Measurements from ENCODE around the gene LSM5. TPM values are rescaled to one million over a fixed set of nuclear protein-coding genes. Genes with fewer than 3 reads are reported as not detected.
"Not testable (repeated sequence)": the region's sequence is repeated elsewhere in the genome, so short reads cannot be mapped to it uniquely, and the experiment has no call there.

Gene LSM5
- total and polyA plus RNA-seq, 12 donors, result 36.1 to 58.3 (median 40.9) TPM

DNA sequence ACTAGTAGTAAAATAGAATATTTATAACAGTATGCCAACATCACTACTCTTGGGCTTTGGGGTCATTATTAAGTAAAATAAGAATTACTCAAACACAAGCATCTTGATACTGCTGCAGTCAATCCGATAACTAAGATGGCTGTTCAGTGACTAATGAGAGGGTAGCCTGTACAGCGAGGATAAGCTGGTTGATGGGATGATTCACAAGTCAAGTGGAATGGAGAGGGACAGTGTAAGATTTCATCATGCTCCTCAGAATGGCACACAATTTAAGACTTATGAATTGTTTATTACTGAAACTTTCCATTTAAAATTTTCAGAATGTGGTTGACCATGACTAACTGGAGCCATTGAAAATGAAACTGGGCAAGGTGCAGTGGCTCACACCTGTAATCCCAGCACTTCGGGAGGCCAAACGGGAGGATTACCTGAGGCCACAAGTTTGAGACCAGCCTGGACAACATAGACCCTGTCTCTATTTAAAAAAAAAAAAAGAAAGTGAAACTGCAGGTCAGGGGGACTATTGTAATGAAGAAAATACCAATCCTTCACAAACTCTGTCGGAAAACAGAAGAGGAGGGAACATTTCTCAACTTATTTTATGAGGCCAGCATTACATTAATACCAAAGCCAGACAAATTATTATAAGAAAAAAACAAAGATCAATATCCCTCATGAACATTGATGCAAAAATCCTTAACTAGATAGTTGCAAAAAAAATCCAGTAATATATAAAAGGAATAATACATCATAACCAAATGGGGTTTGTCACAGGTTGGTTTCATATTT, 16.3 kb upstream of the LSM5 start:
- intact Hi-C loops (cut with DNase I), result no loop called here
- ATAC-seq, result peak in 1 of 8 donors; percentile 77
- no peaks in the 10 kb centered on the region for H3K36me3 ChIP-seq
- DNase-seq, result no peak
- WGBS, 2 donors, result 85 to 97% methylated on average over 5 of the region's 5 CpGs
- H3K4me3 ChIP-seq, result no peak overlapping the region
- no peaks in the 10 kb centered on the region for H3K9me3 ChIP-seq
- H3K27me3 ChIP-seq, result no peaks in the 10 kb centered on the region
- no peak overlapping the region for H3K27ac ChIP-seq
- peaks cover 0 to 32% (median 16%) of the 10 kb centered on the region in 9 donors for H3K4me1 ChIP-seq
- TF ChIP-seq, protein P1, sequence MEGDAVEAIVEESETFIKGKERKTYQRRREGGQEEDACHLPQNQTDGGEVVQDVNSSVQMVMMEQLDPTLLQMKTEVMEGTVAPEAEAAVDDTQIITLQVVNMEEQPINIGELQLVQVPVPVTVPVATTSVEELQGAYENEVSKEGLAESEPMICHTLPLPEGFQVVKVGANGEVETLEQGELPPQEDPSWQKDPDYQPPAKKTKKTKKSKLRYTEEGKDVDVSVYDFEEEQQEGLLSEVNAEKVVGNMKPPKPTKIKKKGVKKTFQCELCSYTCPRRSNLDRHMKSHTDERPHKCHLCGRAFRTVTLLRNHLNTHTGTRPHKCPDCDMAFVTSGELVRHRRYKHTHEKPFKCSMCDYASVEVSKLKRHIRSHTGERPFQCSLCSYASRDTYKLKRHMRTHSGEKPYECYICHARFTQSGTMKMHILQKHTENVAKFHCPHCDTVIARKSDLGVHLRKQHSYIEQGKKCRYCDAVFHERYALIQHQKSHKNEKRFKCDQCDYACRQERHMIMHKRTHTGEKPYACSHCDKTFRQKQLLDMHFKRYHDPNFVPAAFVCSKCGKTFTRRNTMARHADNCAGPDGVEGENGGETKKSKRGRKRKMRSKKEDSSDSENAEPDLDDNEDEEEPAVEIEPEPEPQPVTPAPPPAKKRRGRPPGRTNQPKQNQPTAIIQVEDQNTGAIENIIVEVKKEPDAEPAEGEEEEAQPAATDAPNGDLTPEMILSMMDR (IDR thresholded peaks at IDR 0.05), result no peak

DNA sequence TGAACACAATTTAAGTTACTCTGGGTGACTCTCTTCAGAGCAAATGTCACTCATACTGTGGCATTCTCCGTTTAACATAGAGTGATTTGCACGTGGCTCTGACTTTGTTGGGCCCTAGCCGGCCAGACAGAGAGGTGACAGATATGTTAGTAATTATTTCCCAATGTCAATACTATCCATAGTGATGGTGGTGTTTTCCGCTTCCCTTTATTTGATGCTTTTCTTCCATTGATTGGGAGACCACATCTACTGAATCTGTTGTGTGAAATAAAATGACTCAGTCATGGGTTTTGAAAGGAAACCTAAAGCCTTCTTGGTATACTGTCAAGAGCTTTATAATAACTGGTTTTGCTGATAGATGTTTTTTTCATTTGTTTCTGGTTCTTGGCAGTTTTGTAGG, 12.5 kb upstream of the LSM5 start:
- WGBS, 2 donors, result 63 to 71% methylated on average over 4 of the region's 4 CpGs
- H3K4me1 ChIP-seq, result peaks cover 0 to 46% (median 28%) of the 10 kb centered on the region in 9 donors
- peaks cover 0 to 6% (median 0%) of the 10 kb centered on the region in 11 donors for H3K9me3 ChIP-seq
- H3K27me3 ChIP-seq, result no peaks in the 10 kb centered on the region
- peak overlapping the region in 1 of 10 donors; percentile 27 for H3K27ac ChIP-seq
- intact Hi-C loops (cut with DNase I), result loop anchor here in 1 of 10 donors (5.0 kb wide), 1 partner anchor 35 kb away; no protein-coding TSS in a partner anchor
- ATAC-seq, result no peak
- no peak overlapping the region for H3K4me3 ChIP-seq
- no peak for DNase-seq
- H3K36me3 ChIP-seq, result peaks cover 0 to 8% (median 0%) of the 10 kb centered on the region in 9 donors
- TF ChIP-seq, protein P1 (IDR thresholded peaks at IDR 0.05), result no peak

DNA sequence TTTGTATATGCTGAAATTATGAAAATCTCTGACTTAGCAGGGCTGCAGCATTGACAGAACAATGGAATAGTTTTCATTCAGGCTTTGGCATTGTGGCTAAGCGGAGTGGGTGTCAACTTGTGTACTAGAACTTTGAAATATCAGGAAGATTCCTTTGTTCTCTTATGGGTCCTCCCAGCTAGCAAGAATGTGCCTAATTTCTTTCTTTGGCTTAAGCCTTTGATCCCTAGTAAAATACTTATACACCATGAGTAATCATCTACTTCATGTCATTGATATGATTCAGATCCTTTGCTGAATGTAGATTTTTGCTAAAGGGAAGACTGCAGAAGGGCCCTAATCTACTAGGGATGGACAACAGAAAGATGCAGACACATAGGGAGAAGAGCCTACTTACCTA, 11.3 kb upstream of the LSM5 start:
- Histone ChIP-seq H3K4me1 (peaks cover 0 to 55% (median 36%) of the 10 kb centered on the region in 9 donors), H3K27me3 (no peaks in the 10 kb centered on the region), H3K36me3 (peaks cover 0 to 8% (median 0%) of the 10 kb centered on the region in 9 donors), H3K4me3 (no peak overlapping the region), H3K27ac (peak overlapping the region in 6 of 10 donors; percentile 10 to 62 (median 39)), H3K9me3 (peaks cover 0 to 6% (median 0%) of the 10 kb centered on the region in 11 donors)
- DNase-seq, result no peak
- ATAC-seq, result peak in 5 of 8 donors; percentile 25 to 67 (median 28)
- 43 to 69% methylated on average over 1 of the region's 1 CpG for WGBS, 2 donors
- TF ChIP-seq, protein P1 (IDR thresholded peaks at IDR 0.05), result no peak
- intact Hi-C loops (cut with DNase I), result loop anchor here in 1 of 10 donors (5.0 kb wide), 1 partner anchor 36 kb away; no protein-coding TSS in a partner anchor

DNA sequence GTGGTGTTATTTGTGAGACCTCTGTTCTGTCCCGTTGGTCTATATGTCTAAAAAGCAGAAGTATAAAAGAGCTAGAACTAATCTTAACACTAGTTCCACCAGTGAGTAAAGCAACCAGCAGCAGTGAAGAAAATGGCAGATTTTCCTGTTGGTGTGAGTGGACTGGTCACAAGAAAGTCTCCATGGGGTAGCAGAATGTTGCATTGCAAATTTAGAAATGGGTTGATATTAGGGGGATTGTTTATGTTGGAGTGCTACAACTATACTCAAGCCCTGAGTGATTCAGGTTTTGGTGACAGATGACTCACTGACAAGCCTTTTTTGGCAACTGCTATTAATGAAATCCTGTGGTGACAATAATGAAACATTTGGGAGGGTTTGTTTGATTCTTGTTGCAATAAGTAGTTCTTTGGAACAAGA, 10.8 kb upstream of the LSM5 start:
- intact Hi-C loops (cut with DNase I), result loop anchor here in 1 of 10 donors (5.0 kb wide), 1 partner anchor 36 kb away; no protein-coding TSS in a partner anchor
- WGBS, 2 donors, result 49 to 60% methylated on average over 1 of the region's 1 CpG
- peaks cover 0 to 6% (median 0%) of the 10 kb centered on the region in 11 donors for H3K9me3 ChIP-seq
- no peak overlapping the region for H3K4me3 ChIP-seq
- no peaks in the 10 kb centered on the region for H3K27me3 ChIP-seq
- TF ChIP-seq, protein P1 (IDR thresholded peaks at IDR 0.05), result no peak
- H3K36me3 ChIP-seq, result peaks cover 0 to 8% (median 0%) of the 10 kb centered on the region in 9 donors
- ATAC-seq (peak in 4 of 8 donors; percentile 30 to 80 (median 44)), DNase-seq (no peak)
- H3K4me1 ChIP-seq, result peaks cover 0 to 55% (median 41%) of the 10 kb centered on the region in 9 donors
- peak overlapping the region in 5 of 10 donors; percentile 14 to 62 (median 51) for H3K27ac ChIP-seq

DNA sequence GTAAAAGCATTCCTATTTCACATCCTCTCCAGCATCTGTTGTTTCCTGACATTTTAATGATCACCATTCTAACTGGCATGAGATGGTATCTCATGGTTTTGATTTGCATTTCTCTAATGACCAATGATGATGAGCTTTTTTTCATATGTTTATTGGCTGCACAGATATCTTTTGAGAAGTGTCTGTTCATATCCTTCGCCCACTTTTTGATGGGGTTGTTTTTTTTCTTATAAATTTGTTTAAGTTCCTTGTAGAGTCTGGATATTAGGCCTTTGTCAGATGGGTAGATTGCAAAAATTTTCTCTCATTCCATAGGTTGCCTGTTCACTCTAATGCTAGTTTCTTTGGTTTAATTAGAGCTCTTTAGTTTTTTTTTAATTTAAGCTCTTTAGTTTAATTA, 10.0 kb upstream of the LSM5 start:
- ATAC-seq, H3K27me3 ChIP-seq, DNase-seq, H3K9me3 ChIP-seq, H3K4me3 ChIP-seq, H3K36me3 ChIP-seq: not testable (repeated sequence)
- Histone ChIP-seq H3K27ac (peak overlapping the region in 2 of 10 donors; percentile 27 to 62), H3K4me1 (peaks cover 0 to 53% (median 41%) of the 10 kb centered on the region in 9 donors)
- WGBS, 2 donors, result 100% methylated on average over 1 of the region's 1 CpG
- intact Hi-C loops (cut with DNase I), result loop anchor here in 1 of 10 donors (5.0 kb wide), 1 partner anchor 37 kb away; no protein-coding TSS in a partner anchor

GRCh38 chr7:32499755-32500154, 9.6 kb upstream of the LSM5 start:
- not testable (repeated sequence) for H3K36me3 ChIP-seq, H3K27ac ChIP-seq, DNase-seq, ATAC-seq, H3K4me3 ChIP-seq, H3K27me3 ChIP-seq, H3K9me3 ChIP-seq
- intact Hi-C loops (cut with DNase I), result loop anchor here in 7 of 10 donors (5.0 to 10.0 kb wide), 7 partner anchors 38 to 555 kb away; partner anchors contain the start of genes FKBP9 (in 1 of the 7) and KBTBD2 (in 1 of the 7)
- 91 to 100% methylated on average over 2 of the region's 2 CpGs for WGBS, 2 donors
- H3K4me1 ChIP-seq, result peaks cover 0 to 54% (median 42%) of the 10 kb centered on the region in 9 donors
